ENCODE results near the gene MYOM1.

MYOM1 gene

DNA sequence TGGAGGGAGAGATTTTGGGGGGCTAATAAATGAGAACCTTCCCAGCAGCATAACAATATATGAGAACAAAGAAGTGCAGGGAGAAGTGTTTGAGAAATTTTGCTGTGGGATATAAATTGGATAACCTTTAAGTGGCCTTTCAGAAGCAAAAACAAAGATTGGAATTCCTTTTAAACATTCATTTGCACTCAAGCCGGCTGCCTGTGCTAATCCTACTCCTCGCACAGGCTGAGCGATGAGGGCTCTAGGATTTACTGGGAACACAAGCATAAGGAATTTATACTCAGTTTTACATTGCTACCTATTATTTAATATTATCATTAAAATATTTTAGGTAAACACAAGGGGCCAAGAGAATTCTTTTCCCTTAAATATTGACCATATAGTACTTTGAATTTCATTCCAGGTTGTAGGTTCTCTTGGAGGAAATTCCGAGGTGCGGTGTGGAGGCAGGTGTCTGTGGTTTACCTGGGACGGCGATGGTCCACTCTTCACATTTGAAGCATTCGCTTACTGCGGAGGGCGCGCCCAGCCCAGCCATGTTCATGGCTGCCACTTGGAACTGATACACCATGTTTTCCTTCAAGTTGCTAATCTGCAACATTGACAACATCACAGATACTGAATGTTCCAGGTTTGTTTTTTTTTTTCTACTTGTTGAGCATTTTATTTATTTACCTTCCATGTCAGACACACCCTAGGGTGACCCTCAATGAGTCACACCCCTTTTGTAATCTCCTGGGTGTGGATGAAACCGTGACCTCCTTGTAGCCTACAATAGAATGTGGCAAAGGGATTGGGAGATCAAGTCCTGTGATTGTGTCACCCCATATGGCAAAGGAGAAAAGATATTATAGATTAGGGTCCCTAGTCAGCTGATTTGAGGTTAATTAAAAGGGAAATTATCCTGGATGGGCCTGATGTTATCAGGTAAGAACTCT, 100.1 kb downstream of the MYOM1 start:
- H3K9me3 ChIP-seq (ENCODE audit: low read length) = no peaks in the 10 kb centered on the region
- no peak overlapping the region for H3K4me3 ChIP-seq (ENCODE audit: low read depth in 1 of 2, low read length in 2 of 2)
- no peak overlapping the region for H3K9ac ChIP-seq (ENCODE audit: low read length)
- no peak overlapping the region for H3K27ac ChIP-seq (ENCODE audit: low read depth, low read length)
- H3K36me3 ChIP-seq (ENCODE audit: insufficient read depth, low read length) = peaks cover 6% of the 10 kb centered on the region
- H3K4me1 ChIP-seq (ENCODE audit: insufficient read depth, low read length) = no peaks in the 10 kb centered on the region
- no peaks in the 10 kb centered on the region for H3K27me3 ChIP-seq (ENCODE audit: control insufficient read depth in 1 of 2, insufficient read depth in 2 of 2, low read length in 2 of 2)

DNA sequence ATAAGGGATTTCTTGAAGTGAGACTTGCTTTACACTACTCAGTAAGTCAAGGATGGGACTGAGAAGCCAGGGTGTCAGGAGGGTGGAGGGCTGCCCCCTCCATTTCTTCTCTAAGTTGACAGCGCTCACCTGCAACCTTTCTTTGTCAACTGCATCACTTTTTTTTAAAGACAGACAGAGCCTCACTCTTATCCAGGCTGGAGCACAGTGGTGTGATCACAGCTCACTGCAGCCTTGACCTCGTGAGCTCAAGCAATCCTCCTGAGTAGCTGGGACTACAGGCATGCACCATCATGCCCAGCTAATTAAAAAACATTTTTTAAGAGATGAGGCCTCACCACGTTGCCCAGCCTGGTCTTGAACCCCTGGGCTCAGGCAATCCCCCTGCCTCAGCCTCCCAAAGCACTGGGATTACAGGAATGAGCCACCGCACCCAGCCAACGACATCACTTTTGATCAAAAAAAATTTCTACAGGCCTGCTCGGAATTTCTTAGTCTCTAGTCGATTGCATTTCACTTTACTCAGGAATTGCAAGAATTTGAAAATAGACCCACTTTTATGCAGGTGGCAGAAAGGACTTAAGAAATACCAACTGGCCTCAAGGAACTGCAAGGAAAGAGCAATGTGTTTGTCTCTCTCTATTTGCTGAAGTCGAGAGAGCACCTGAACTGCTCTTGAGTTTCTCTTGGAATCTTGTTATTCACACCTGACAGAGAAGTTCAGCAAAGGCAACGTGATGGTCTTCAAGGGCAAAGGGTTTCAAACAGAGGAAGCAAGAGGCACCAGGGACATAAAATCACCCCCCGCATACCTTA, 101.4 kb downstream of the MYOM1 start:
- Histone ChIP-seq H3K27me3 (ENCODE audit: control insufficient read depth in 1 of 2, insufficient read depth in 2 of 2, low read length in 2 of 2) (no peaks in the 10 kb centered on the region), H3K27ac (ENCODE audit: low read depth, low read length) (no peak overlapping the region), H3K9ac (ENCODE audit: low read length) (no peak overlapping the region), H3K4me1 (ENCODE audit: insufficient read depth, low read length) (no peaks in the 10 kb centered on the region), H3K4me3 (ENCODE audit: low read depth in 1 of 2, low read length in 2 of 2) (no peak overlapping the region), H3K9me3 (ENCODE audit: low read length) (no peaks in the 10 kb centered on the region), H3K36me3 (ENCODE audit: insufficient read depth, low read length) (peaks cover 6% of the 10 kb centered on the region)

DNA sequence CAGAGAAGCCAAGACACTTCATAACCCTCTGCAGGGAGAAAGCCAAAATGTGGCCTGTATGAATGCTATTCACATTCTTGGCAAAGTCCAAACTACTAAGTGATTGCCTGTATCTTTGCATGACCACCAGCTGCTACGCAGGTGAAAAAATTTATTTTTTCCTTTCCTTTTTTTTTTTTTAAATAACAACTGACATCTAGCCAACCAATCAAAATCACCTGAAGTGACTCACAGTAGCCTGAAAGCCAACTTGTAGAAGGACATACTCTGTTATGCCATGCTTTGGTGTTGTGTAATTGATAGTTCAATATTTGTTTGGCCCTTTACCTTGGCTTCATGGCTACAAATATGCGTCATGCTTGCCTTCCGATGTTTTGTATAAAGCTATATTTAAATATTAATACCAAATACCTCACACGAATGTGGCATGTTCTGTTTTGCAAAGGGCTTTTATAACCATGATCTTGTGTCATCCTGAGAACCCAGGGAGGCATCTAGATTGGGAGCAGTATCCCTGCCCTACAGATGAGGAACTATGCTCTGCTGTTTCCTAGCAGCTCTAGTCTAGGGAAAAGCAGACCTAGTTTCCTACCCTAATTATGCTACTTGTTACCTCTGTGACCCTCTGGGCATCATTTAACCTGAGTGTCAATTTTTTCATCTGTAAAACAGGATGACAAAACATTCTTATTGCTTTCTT, 102.1 kb downstream of the MYOM1 start:
- no peak overlapping the region for H3K27ac ChIP-seq (ENCODE audit: low read depth, low read length)
- H3K9ac ChIP-seq (ENCODE audit: low read length) = no peak overlapping the region
- no peaks in the 10 kb centered on the region for H3K9me3 ChIP-seq (ENCODE audit: low read length)
- peaks cover 6% of the 10 kb centered on the region for H3K36me3 ChIP-seq (ENCODE audit: insufficient read depth, low read length)
- no peak overlapping the region for H3K4me3 ChIP-seq (ENCODE audit: low read depth in 1 of 2, low read length in 2 of 2)
- no peaks in the 10 kb centered on the region for H3K4me1 ChIP-seq (ENCODE audit: insufficient read depth, low read length)
- H3K27me3 ChIP-seq (ENCODE audit: control insufficient read depth in 1 of 2, insufficient read depth in 2 of 2, low read length in 2 of 2) = no peaks in the 10 kb centered on the region

DNA sequence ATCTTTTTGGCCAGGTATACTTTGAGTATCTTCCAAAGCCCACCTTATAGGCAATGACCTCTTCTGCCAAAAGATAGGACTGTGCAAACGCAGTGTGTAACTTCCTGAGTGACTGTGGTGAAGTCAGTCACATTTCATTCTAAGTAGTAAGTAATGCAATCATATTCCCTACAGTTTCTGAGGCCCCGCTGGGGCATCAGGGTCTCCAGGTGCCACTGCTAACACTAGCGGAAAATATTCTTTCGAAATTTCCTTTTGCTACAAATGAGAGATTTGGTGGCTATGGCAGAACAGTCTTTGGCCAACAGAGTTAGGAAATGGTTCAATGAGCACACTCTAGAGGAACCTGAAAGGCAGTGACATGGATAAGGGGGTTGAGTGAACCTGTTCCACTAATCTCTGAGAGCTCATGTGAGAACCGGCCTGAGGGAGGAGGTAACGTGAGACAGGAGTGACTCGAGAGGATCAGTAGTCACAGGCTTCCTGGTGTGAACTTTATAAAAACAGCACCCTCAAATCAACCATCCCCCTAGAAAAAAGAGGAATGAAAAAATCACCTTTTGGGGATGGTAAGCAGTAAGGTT, 104.2 kb downstream of the MYOM1 start:
- H3K4me3 ChIP-seq (ENCODE audit: low read depth in 1 of 2, low read length in 2 of 2) = no peak overlapping the region
- no peaks in the 10 kb centered on the region for H3K27me3 ChIP-seq (ENCODE audit: control insufficient read depth in 1 of 2, insufficient read depth in 2 of 2, low read length in 2 of 2)
- H3K9me3 ChIP-seq (ENCODE audit: low read length) = no peaks in the 10 kb centered on the region
- no peak overlapping the region for H3K9ac ChIP-seq (ENCODE audit: low read length)
- no peaks in the 10 kb centered on the region for H3K4me1 ChIP-seq (ENCODE audit: insufficient read depth, low read length)
- H3K27ac ChIP-seq (ENCODE audit: low read depth, low read length) = no peak overlapping the region
- peaks cover 6% of the 10 kb centered on the region for H3K36me3 ChIP-seq (ENCODE audit: insufficient read depth, low read length)

DNA sequence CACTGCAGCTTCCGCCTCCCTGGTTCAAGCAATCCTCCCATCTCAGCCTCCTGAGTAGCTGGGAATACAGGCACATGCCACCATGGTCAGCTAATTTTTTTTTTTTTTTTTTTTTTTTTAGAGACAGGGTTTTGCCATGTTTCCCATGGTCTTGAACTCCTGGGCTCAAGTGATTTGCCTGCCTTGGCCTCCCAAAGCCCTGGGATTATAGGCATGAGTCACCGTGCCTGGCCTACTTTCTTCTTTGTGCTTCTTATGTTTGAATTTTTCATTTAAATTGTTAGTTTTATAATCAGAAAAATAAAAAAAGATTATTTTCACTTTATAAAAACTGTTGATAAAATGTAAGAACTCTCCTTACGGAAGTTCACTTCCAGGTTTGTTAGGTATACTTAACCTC, 105.3 kb downstream of the MYOM1 start:
- peaks cover 6% of the 10 kb centered on the region for H3K36me3 ChIP-seq (ENCODE audit: insufficient read depth, low read length)
- H3K4me3 ChIP-seq (ENCODE audit: low read depth in 1 of 2, low read length in 2 of 2) = no peak overlapping the region
- H3K27me3 ChIP-seq (ENCODE audit: control insufficient read depth in 1 of 2, insufficient read depth in 2 of 2, low read length in 2 of 2) = no peaks in the 10 kb centered on the region
- H3K4me1 ChIP-seq (ENCODE audit: insufficient read depth, low read length) = no peaks in the 10 kb centered on the region
- H3K27ac ChIP-seq (ENCODE audit: low read depth, low read length) = no peak overlapping the region
- no peaks in the 10 kb centered on the region for H3K9me3 ChIP-seq (ENCODE audit: low read length)
- no peak overlapping the region for H3K9ac ChIP-seq (ENCODE audit: low read length)

DNA sequence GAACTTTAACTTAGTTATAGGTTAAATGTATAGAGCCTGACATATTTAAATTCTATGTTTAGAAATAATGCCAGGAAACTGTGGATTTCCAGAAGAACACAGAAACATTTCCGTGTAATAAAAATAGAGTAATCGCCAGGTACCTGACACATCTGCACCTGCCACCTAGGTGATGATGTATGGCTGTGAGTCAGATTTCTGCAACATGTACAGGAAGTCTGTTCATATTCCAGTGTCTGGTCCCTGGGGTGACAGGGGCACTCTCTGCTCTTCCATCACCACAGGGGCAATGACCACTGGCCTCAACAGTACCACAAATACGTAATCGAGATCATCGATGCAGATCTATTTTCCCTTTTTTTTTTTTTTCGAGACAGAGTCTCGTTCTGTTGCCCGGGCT, 105.7 kb downstream of the MYOM1 start:
- H3K27me3 ChIP-seq (ENCODE audit: control insufficient read depth in 1 of 2, insufficient read depth in 2 of 2, low read length in 2 of 2) = no peaks in the 10 kb centered on the region
- no peak overlapping the region for H3K4me3 ChIP-seq (ENCODE audit: low read depth in 1 of 2, low read length in 2 of 2)
- no peak overlapping the region for H3K9ac ChIP-seq (ENCODE audit: low read length)
- peaks cover 6% of the 10 kb centered on the region for H3K36me3 ChIP-seq (ENCODE audit: insufficient read depth, low read length)
- no peak overlapping the region for H3K27ac ChIP-seq (ENCODE audit: low read depth, low read length)
- no peaks in the 10 kb centered on the region for H3K4me1 ChIP-seq (ENCODE audit: insufficient read depth, low read length)
- no peaks in the 10 kb centered on the region for H3K9me3 ChIP-seq (ENCODE audit: low read length)

DNA sequence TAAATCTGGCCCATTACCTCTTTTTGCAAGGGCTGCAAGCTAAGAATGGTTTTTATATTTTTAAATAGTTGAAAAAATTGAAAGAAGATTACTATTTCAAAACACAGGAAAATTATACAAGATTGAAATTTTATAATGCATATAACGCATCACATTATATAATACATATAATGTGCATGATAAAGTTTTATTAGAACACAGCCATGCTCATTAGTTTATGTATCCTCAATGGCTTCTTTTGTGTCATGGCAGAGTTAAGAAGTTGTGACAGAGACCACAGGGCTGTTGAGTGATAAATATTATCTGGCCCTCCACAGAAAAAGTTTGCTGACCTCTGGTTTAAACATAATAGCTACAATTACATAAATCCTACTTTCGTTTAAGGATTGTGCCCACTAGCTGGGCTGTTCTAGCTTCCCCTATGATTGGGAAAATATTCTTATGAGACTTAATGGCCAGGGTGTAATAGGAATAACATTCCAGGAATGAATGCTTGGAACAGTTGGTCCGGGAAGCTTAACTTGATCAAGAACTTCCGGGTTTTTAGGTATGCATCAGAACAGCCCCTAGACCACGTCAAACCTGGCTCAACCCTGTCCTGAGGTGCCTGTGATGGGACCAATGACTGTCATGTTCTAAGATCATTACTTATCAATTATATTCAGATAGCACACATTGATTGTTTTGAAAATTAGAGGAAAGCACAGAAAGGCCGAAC, 108.1 kb downstream of the MYOM1 start:
- no peaks in the 10 kb centered on the region for H3K27me3 ChIP-seq (ENCODE audit: control insufficient read depth in 1 of 2, insufficient read depth in 2 of 2, low read length in 2 of 2)
- no peak overlapping the region for H3K27ac ChIP-seq (ENCODE audit: low read depth, low read length)
- no peak overlapping the region for H3K4me3 ChIP-seq (ENCODE audit: low read depth in 1 of 2, low read length in 2 of 2)
- H3K9ac ChIP-seq (ENCODE audit: low read length) = no peak overlapping the region
- no peaks in the 10 kb centered on the region for H3K9me3 ChIP-seq (ENCODE audit: low read length)
- peaks cover 6% of the 10 kb centered on the region for H3K36me3 ChIP-seq (ENCODE audit: insufficient read depth, low read length)
- H3K4me1 ChIP-seq (ENCODE audit: insufficient read depth, low read length) = no peaks in the 10 kb centered on the region

DNA sequence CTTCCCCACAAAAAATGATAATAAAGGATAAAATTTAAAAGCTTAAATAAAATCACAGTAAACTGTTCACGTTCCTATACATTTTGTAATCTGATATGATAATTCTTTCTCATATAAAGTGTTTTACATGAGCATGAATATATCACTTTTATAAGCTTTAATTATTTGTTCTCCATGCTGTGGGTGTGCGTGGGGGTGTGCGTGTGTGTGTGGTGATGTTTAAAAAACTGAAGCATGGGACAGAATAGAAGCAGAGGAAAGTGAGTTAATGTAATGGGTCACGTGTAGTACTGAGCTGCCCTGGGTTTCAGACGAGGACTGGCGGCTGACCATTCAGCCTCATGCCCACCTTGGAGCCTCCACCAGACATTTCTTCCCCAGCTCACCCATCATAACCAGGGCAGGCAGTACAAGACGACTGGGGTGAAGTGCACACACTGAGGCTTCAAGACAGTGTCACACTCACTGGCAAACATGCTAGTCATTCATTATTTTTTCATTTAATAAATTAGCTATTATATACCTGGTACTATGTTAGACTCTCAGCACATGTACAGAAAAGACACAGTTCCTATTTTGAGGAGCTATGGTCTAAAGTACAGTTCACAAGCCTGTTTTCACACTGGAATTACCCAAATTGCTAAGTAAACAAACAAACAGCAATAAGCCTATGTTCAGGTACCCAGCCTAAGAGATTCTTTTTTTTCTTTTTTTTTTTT, 109.6 kb downstream of the MYOM1 start:
- no peaks in the 10 kb centered on the region for H3K9me3 ChIP-seq (ENCODE audit: low read length)
- no peak overlapping the region for H3K4me3 ChIP-seq (ENCODE audit: low read depth in 1 of 2, low read length in 2 of 2)
- no peaks in the 10 kb centered on the region for H3K27me3 ChIP-seq (ENCODE audit: control insufficient read depth in 1 of 2, insufficient read depth in 2 of 2, low read length in 2 of 2)
- peaks cover 5% of the 10 kb centered on the region for H3K36me3 ChIP-seq (ENCODE audit: insufficient read depth, low read length)
- H3K9ac ChIP-seq (ENCODE audit: low read length) = no peak overlapping the region
- H3K27ac ChIP-seq (ENCODE audit: low read depth, low read length) = no peak overlapping the region
- no peaks in the 10 kb centered on the region for H3K4me1 ChIP-seq (ENCODE audit: insufficient read depth, low read length)

DNA sequence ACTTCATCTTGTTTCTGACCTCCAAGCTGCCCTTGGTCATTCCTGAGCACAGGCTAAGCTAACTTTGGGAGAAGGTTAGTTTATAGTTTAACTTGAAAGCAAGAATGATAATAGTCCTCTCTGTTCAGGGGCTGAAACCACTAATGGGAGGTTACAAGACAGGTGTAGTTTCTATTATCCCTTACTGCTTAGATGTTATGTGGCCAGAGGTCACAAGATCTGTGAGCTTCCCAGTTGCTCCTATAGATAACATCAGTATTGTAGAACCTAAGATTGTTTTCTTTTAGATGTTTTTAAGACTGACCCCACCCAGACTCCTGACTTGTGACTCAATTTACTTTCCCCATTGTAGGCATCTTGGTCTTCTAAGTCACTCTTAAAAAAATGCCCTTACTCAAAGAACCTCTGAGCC, 112.0 kb downstream of the MYOM1 start:
- Histone ChIP-seq H3K27me3 (ENCODE audit: control insufficient read depth in 1 of 2, insufficient read depth in 2 of 2, low read length in 2 of 2) (no peaks in the 10 kb centered on the region), H3K4me1 (ENCODE audit: insufficient read depth, low read length) (peaks cover 4% of the 10 kb centered on the region), H3K4me3 (ENCODE audit: low read depth in 1 of 2, low read length in 2 of 2) (no peak overlapping the region), H3K9ac (ENCODE audit: low read length) (no peak overlapping the region), H3K9me3 (ENCODE audit: low read length) (no peaks in the 10 kb centered on the region), H3K27ac (ENCODE audit: low read depth, low read length) (no peak overlapping the region), H3K36me3 (ENCODE audit: insufficient read depth, low read length) (no peaks in the 10 kb centered on the region)

Data from muscle layer of colon (tissue), 2 donors.